ENCODE data around the gene GPR148. TPM values are rescaled to one million over a fixed set of nuclear protein-coding genes. Genes with fewer than 3 reads are reported as not detected.

The GPR148 gene
- total RNA-seq, 4 donors from 2014 or later, result not detected

- DNase-seq (ENCODE audit: low spot score), result no peak
- no peak for TF ChIP-seq CTCF (IDR thresholded peaks at IDR 0.05)
- ATAC-seq (ENCODE audit: low FRiP score), result no peak
These were observed 32.2 kb downstream of the GPR148 start for GRCh38 chr2:130760754-130761751.

- ATAC-seq (ENCODE audit: low FRiP score) (no peak), DNase-seq (ENCODE audit: low spot score) (no peak)
These were observed 33.4 kb downstream of the GPR148 start for GRCh38 chr2:130762031-130762909.

DNA sequence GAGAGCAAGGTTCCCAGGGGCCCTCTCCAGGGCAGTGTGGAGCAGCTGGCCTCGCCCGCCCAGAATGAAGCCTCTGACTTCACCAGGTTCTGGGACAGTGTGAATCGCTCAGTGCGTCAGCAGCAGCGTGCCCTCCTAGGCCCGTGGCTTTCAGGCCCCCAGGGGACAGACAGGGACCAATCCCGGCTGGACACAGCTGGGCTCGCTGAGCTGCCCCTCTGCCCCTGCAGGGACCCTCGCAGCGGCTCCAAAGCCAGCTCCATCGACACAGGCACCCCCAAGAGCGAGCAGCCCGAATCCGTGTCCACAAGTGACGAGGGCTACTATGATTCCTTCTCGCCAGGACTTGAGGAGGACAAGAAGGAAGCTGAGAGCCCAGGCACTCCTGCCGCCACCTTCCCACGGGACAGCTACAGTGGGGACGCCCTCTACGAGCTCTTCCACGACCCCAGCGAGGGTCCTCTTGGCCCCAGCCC lies 34.1 kb downstream of the GPR148 start:
- DNase-seq (ENCODE audit: low spot score), result no peak
- no peak for TF ChIP-seq CTCF (IDR thresholded peaks at IDR 0.05)
- ATAC-seq (ENCODE audit: low FRiP score), result no peak

More at GRCh38 chr2:130762031-130762909, 33.4 kb downstream of the GPR148 start:
- no peak for TF ChIP-seq CTCF (IDR thresholded peaks at IDR 0.05)

DNA sequence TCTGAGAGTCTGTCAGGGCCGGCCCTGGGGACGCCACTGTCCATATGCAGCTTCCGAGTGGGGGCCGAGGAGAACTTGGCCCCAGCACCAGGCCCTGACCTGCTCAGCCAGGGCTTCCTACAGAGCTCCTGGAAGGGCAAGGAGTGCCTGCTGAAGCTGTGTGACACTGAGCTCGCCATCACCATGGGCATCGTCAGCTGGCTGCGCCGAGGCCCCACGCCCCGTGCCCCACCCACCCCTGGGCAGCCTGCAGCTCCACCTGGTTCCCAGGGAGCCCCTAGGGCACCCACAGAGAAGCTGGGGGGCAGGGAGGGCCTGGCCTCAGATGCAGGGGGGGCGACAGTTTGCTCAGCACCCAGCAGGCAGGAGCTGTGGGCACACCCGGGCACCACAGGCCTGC lies 34.5 kb downstream of the GPR148 start:
- ATAC-seq (ENCODE audit: low FRiP score), result no peak
- DNase-seq (ENCODE audit: low spot score), result no peak
- no peak for TF ChIP-seq CTCF (IDR thresholded peaks at IDR 0.05)

GRCh38 chr2:130764035-130764820 lies 35.4 kb downstream of the GPR148 start:
- ATAC-seq (ENCODE audit: low FRiP score) (no peak), DNase-seq (ENCODE audit: low spot score) (no peak)
- no peak for TF ChIP-seq CTCF (IDR thresholded peaks at IDR 0.05)

GRCh38 chr2:130764821-130765115 lies 35.9 kb downstream of the GPR148 start:
- ATAC-seq (ENCODE audit: low FRiP score) (no peak), DNase-seq (ENCODE audit: low spot score) (no peak)
- TF ChIP-seq CTCF (IDR thresholded peaks at IDR 0.05), result no peak

Measured in omental fat pad (tissue), 4 donors.